Activated naive CD4-positive, alpha-beta T cell treated with anti-CD3 and anti-CD28 coated beads, Interleukin-2, amount 50 U/mL, for 72 hours (primary cell): ENCODE results near the gene DCAF10. TPM values are rescaled to one million over a fixed set of nuclear protein-coding genes. Genes with fewer than 3 reads are reported as not detected.
"Not testable (repeated sequence)": the region's sequence is repeated elsewhere in the genome, so short reads cannot be mapped to it uniquely, and the experiment has no call there.

Experiments
- ATAC-seq, 2 donors: fragments of 150-1000 bp; cut with Tn5 transposase; 2 replicates each; pipeline ENCODE4 v1.10.0; 2021; ENCODE audit warnings: mild to moderate bottlenecking in 2 of 2, moderate library complexity in 2 of 2
- DNase-seq, 2 donors: peaks; one replicate each; pipeline ENCODE4 v3.0.0; 2021 to 2022; ENCODE audit warnings: low spot score in 2 of 2
- H3K27ac Mint-ChIP-seq, 2 donors: one replicate each; pipeline ENCODE4 v1.8.0; 2022; ENCODE audit warnings: mild to moderate bottlenecking in 2 of 2, mixed read lengths in 2 of 2
- H3K36me3 Mint-ChIP-seq, 2 donors: one replicate each; pipeline ENCODE4 v1.8.0; 2022; ENCODE audit warnings: mixed read lengths in 2 of 2
- H3K9me3 Mint-ChIP-seq, 2 donors: one replicate each; pipeline ENCODE4 v1.8.0; 2022; ENCODE audit warnings: mixed read lengths in 2 of 2
- total RNA-seq, 2 donors: library from RNA; stranded (reverse); gene quantifications; one replicate each; pipeline ENCODE4 v1.2.3, GENCODE V29; 2022

Gene DCAF10
- total RNA-seq, 2 donors from 2014 or later = 6.9 to 17.4 TPM

GRCh38 chr9:37887977-37888583 lies 87.5 kb downstream of the DCAF10 start:
- ATAC-seq, H3K9me3 Mint-ChIP-seq, DNase-seq: not testable (repeated sequence)
- Mint-ChIP-seq H3K36me3 (peaks cover 8 to 23% of the 10 kb centered on the region in 2 donors), H3K27ac (peak overlapping the region in 1 of 2 donors; percentile 22)

DNA sequence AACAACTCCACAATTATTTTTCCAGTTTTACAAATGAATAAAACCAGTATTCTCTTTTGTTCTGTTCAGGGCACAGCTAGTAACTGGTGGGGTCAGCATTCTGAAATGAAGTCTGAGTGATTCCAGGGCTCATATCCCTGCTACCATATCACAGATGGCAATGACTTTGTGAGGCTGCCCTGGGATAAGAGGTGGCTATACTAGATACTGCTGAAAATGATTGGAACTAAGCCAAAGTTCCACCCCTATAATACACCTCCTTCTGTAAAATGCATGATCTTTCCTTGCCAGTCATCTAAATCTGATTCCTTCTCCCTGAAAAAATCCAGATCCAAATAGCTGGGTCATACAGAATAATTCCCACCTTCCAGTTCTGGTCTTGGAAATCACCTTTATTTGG lies 88.9 kb downstream of the DCAF10 start:
- no peak for DNase-seq
- peak overlapping the region in 1 of 2 donors; percentile 25 for H3K27ac Mint-ChIP-seq
- no peak for ATAC-seq
- H3K9me3 Mint-ChIP-seq = no peaks in the 10 kb centered on the region
- H3K36me3 Mint-ChIP-seq = peaks cover 12 to 23% of the 10 kb centered on the region in 2 donors

DNA sequence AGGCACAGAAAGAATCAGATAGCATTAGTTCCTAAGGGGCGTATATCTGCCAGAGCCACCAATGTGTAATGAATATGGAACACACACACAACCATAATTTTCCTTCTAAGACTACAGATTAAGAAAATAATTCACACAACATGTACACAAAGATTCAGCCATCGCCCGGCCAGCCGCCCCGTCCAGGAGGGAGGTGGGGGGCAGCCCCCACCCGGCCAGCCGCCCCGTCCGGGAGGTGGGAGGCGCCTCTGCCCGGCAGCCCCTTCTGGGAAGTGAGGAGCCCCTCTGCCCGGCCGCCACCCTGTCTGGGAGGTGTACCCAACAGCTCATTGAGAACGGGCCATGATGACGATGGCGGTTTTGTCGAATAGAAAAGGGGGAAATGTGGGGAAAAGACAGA lies 90.4 kb downstream of the DCAF10 start:
- H3K9me3 Mint-ChIP-seq, ATAC-seq, DNase-seq, H3K27ac Mint-ChIP-seq: not testable (repeated sequence)
- peaks cover 19 to 21% of the 10 kb centered on the region in 2 donors for H3K36me3 Mint-ChIP-seq

DNA sequence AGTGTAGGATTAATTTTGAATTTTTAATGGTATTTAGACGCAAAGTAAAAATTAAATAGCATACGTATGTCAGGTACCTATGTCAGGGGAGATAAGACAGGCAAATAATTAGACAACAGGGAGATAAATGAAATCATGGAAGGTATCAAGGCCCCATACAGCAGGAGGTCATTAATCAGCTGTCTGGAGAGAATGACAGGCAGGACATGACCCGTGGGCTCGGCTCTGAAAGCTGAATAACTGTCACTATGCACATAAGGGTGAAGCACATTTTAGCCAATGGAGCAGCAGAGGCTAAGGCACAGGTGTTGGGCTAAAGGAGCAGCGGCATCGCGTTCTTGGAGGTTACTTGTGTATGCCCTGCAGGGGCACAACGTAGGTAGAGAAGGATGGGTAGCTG lies 91.5 kb downstream of the DCAF10 start:
- H3K9me3 Mint-ChIP-seq = no peaks in the 10 kb centered on the region
- DNase-seq (no peak), ATAC-seq (no peak)
- peaks cover 19 to 22% of the 10 kb centered on the region in 2 donors for H3K36me3 Mint-ChIP-seq
- no peak overlapping the region for H3K27ac Mint-ChIP-seq

DNA sequence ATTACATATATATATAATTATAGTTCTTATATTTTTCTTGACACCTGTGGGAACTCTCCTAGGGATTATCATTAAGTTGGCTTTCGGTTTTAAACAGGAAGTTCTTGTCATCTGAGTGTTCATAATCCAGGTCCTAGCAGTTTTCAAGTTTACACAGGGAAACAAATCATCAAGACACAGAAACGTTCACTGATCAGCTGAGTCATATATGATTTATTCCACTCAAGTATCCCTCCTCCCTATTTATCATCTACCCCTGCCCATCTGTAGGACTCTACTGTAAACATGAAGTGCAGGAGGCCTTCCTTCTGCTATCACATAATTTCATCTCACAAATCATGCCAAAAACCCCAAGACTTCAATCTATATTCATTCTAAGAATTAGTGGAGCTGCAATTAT lies 97.1 kb downstream of the DCAF10 start:
- ATAC-seq (no peak), DNase-seq (no peak)
- Mint-ChIP-seq H3K27ac (no peak overlapping the region), H3K9me3 (no peaks in the 10 kb centered on the region), H3K36me3 (peaks cover 11 to 19% of the 10 kb centered on the region in 2 donors)

- Mint-ChIP-seq H3K27ac (no peak overlapping the region), H3K36me3 (peaks cover 6 to 19% of the 10 kb centered on the region in 2 donors), H3K9me3 (no peaks in the 10 kb centered on the region)
- DNase-seq (no peak), ATAC-seq (no peak)
Observed at GRCh38 chr9:37899041-37899440, 98.4 kb downstream of the DCAF10 start.

- DNase-seq (no peak), ATAC-seq (no peak)
- Mint-ChIP-seq H3K27ac (no peak overlapping the region), H3K36me3 (peaks cover 5 to 13% of the 10 kb centered on the region in 2 donors), H3K9me3 (no peaks in the 10 kb centered on the region)
Observed at GRCh38 chr9:37902131-37902530, 101.5 kb downstream of the DCAF10 start.

- no peak for DNase-seq
- peak; percentile 7 to 16 for ATAC-seq
- no peaks in the 10 kb centered on the region for H3K9me3 Mint-ChIP-seq
- H3K27ac Mint-ChIP-seq = peak overlapping the region; percentile 85 to 97
- peaks cover 5 to 7% of the 10 kb centered on the region in 2 donors for H3K36me3 Mint-ChIP-seq
Observed at GRCh38 chr9:37902796-37903646, 102.4 kb downstream of the DCAF10 start.

DNA sequence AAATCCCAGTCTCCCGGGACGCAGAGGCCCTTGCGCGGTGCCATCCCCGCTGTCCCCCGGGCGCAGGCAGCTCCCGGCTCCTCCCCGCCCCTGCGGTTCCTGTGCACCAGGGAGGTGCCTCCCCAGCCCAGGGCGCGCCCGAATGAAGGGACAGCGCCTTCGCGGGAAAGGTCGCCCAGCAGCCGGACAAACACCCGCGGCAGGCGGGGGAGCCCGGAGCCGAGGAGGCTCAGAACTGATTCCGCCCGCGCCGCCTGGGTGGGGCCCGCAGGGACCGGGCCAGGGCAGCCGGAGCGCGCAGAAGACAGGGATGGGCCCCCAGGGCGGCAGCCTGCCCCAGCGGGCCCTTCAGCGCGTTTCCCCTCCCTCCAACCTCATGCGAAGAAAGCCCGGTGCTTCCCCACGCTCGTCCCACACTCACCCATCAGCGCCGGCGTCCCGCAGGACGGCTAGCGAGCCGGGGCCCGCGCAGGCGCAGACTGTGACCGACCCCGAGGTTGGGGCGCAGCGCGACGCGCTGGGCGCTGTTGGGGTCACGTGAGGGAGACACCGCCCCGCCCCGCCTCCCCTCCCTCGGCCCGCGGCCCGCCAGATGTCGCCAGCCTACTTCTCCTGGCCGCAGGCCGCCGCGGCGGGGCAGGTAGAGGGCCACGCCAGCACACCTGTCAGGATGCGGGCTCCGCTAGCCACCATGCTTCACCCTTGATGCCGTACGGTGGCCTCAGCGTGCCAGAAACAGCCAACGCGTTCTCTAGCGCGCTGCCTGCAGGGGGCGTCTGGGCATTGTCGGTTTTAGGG lies 103.2 kb downstream of the DCAF10 start, which contains the start of gene SLC25A51:
SLC25A51 (minus strand) TSS at position 481 of the 798 bp plus-strand sequence. CDS start 15,577 bp downstream, outside the sequence.
- H3K9me3 Mint-ChIP-seq = no peaks in the 10 kb centered on the region
- peak; percentile 96 for DNase-seq
- peaks cover 5 to 7% of the 10 kb centered on the region in 2 donors for H3K36me3 Mint-ChIP-seq
- peak within 1 kb of the TSS; percentile 93 to 97 for H3K27ac Mint-ChIP-seq
- ATAC-seq = peak; percentile 87 to 89

GRCh38 chr9:37904445-37905130 lies 104.0 kb downstream of the DCAF10 start:
- DNase-seq (no peak), ATAC-seq (no peak)
- Mint-ChIP-seq H3K36me3 (peaks cover 5 to 7% of the 10 kb centered on the region in 2 donors), H3K9me3 (no peaks in the 10 kb centered on the region), H3K27ac (peak overlapping the region; percentile 93 to 97)

- peak overlapping the region in 1 of 2 donors; percentile 97 for H3K27ac Mint-ChIP-seq
- DNase-seq = no peak
Observed at GRCh38 chr9:37905131-37905505, 104.5 kb downstream of the DCAF10 start.

DNA sequence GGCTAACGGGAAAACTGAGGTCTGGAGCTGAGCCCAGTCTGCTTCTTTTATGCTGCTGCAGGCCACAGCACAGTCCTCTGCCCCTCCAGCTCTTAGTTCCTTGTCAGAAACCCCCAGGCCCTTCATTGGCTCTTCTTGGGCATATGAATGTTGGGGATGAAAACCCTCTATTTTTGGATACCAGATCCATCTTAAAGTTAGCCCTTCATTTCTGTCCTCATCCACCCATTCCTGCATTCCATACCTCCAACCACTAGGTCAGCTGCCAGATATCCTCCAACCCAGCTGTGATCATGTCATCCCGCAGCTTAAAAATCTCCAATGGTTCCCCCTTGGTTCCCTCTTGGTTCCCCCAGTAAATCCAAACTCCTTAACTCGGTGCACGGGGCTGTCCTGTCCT lies 105.2 kb downstream of the DCAF10 start:
- no peak for ATAC-seq
- DNase-seq = no peak
- Mint-ChIP-seq H3K9me3 (no peaks in the 10 kb centered on the region), H3K36me3 (peaks cover 5 to 7% of the 10 kb centered on the region in 2 donors), H3K27ac (no peak overlapping the region)

More at GRCh38 chr9:37905131-37905505, 104.5 kb downstream of the DCAF10 start:
- ATAC-seq = no peak
- Mint-ChIP-seq H3K36me3 (peaks cover 5 to 7% of the 10 kb centered on the region in 2 donors), H3K9me3 (no peaks in the 10 kb centered on the region)

DNA sequence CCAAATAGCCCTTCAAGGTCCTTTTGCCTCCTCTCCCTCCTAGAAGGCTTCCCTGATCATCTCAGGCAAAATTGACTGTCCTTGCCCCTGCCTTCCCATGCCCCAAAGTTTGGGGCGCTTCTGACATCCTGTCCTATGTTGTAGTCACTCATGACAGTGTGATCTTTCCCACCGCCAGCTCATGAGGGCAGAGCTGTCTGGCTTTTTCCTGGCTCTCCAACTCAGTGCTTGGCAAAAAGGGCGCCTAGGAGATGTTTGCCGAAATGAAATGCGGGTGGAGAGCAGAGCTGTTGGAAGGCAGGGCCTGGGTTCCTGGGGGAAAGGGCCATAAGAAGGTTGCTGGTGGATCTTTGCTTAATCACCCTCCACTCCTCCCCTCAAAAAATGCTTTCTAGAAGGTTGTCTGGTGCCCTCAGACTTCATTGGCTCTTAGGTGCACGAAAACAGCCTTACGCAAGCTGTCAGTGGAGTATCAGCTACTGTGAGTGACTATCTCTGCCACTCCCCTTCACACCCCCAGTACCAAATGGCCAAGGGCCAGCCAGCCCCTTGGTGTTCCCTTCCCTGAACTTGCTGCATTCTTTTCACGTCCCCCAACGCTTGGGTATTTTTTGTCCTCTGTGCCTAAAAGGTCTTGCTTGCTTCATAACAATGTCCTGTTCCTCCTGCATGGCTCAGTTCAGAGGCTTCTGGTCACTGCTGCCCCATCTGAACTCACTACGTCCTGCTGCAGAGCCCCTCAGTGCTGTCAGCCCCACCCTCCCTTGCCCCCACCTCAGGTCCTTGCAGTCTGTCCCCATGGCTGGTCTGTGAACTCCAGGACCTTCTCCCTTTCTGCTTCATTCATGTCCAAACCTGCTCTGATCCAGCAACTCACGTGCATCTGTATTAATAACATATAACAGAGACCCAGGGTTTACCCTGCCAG lies 106.0 kb downstream of the DCAF10 start:
- ATAC-seq = no peak
- H3K9me3 Mint-ChIP-seq = no peaks in the 10 kb centered on the region
- peak in 1 of 2 donors; percentile 50 for DNase-seq
- H3K27ac Mint-ChIP-seq = no peak overlapping the region
- peaks cover 5 to 7% of the 10 kb centered on the region in 2 donors for H3K36me3 Mint-ChIP-seq

GRCh38 chr9:37908283-37908682 lies 107.7 kb downstream of the DCAF10 start:
- H3K27ac Mint-ChIP-seq = no peak overlapping the region
- no peak for DNase-seq
- peaks cover 5 to 7% of the 10 kb centered on the region in 2 donors for H3K36me3 Mint-ChIP-seq
- ATAC-seq = no peak
- no peaks in the 10 kb centered on the region for H3K9me3 Mint-ChIP-seq

- no peaks in the 10 kb centered on the region for H3K9me3 Mint-ChIP-seq
- H3K36me3 Mint-ChIP-seq = peaks cover 5 to 7% of the 10 kb centered on the region in 2 donors
- no peak for ATAC-seq
- peak in 1 of 2 donors; percentile 21 for DNase-seq
- H3K27ac Mint-ChIP-seq = no peak overlapping the region
Observed at GRCh38 chr9:37908698-37909186, 108.1 kb downstream of the DCAF10 start.
